SK-N-SH (cell line): Measurements from ENCODE around the gene MED19. TPM values are rescaled to one million over a fixed set of nuclear protein-coding genes. Genes with fewer than 3 reads are reported as not detected.

Source experiments
- CTCF ChIA-PET: fragments of 300-600, 350-600 bp; formaldehyde crosslinking; extraction: SDS; loops from one replicate; lab custom pipeline; 2021; lab: Yijun Ruan, JAX
- POLR2A ChIA-PET: fragments of 350-600 bp; sonication (Branson Sonifier 250); formaldehyde crosslinking; extraction: SDS; loops from one replicate; lab custom pipeline; 2020; ENCODE audit warnings: antibody characterized with exemption, inconsistent platforms; lab: Yijun Ruan, JAX
- DNase-seq: peaks from one replicate; pipeline ENCODE4 v3.0.0; 2012
- H2AFZ ChIP-seq: fragments of 200-600 bp; sonication (generic); 2 replicates; pipeline ENCODE4 v1.8.1; 2016; ENCODE audit warnings: antibody characterized with exemption, mild to moderate bottlenecking, low read depth
- H3F3A ChIP-seq: fragments of 200-600 bp; sonication (generic); replicated peaks from 2 replicates; pipeline ENCODE3; 2016; ENCODE audit warnings: antibody characterized with exemption, mild to moderate bottlenecking; ENCODE audit not compliant: insufficient read depth
- H3K27ac ChIP-seq, 2 experiments: fragments of 200-500 bp in 1 of 2; fragments of 200-600 bp in 1 of 2; sonication (Bioruptor generic) in 1 of 2; sonication (generic), shearing (Covaris generic) in 1 of 2; 2 replicates each; pipeline versions ENCODE4 v1.5.1 to v1.6.1; 2014 to 2016; ENCODE audit warnings: low read depth in 2 of 2, inconsistent platforms in 1 of 2, low read length in 1 of 2, mild to moderate bottlenecking in 1 of 2, mixed read lengths in 1 of 2
- H3K27me3 ChIP-seq: fragments of 200-600 bp; sonication (generic), shearing (Covaris generic); 2 replicates; pipeline ENCODE4 v1.6.1; 2016; ENCODE audit warnings: mixed run types; ENCODE audit not compliant: insufficient read depth
- H3K36me3 ChIP-seq, 2 experiments: fragments of 200-500 bp in 1 of 2; fragments of 200-600 bp in 1 of 2; sonication (Bioruptor generic) in 1 of 2; sonication (generic) in 1 of 2; replicated peaks in 1 of 2; 2 replicates each; pipeline versions ENCODE3 to v1.5.1; 2014 to 2016; ENCODE audit warnings: low read length in 1 of 2, mild to moderate bottlenecking in 1 of 2; ENCODE audit not compliant: insufficient read depth in 2 of 2, control insufficient read depth in 1 of 2
- H3K4me1 ChIP-seq, 2 experiments: fragments of 200-500 bp in 1 of 2; fragments of 200-600 bp in 1 of 2; sonication (Bioruptor generic) in 1 of 2; sonication (generic), shearing (Covaris generic) in 1 of 2; 2 replicates each; pipeline versions ENCODE4 v1.5.1 to v1.6.1; 2014 to 2016; ENCODE audit warnings: low read depth in 1 of 2, low read length in 1 of 2, mixed run types in 1 of 2; ENCODE audit not compliant: insufficient read depth in 2 of 2, control insufficient read depth in 1 of 2
- H3K4me2 ChIP-seq: fragments of 200-600 bp; sonication (generic), shearing (Covaris generic); 2 replicates; pipeline ENCODE4 v1.6.1; 2017; ENCODE audit warnings: mixed run types
- H3K4me3 ChIP-seq, 2 experiments: fragments of 200-500 bp in 1 of 2; fragments of 200-600 bp in 1 of 2; sonication (Bioruptor generic) in 1 of 2; sonication (generic), shearing (Covaris generic) in 1 of 2; 2 replicates each; pipeline versions ENCODE4 v1.5.1 to v1.8.1; 2014 to 2016; ENCODE audit warnings: low read depth in 2 of 2, inconsistent platforms in 1 of 2, low read length in 1 of 2, mild to moderate bottlenecking in 1 of 2, mixed read lengths in 1 of 2, moderate library complexity in 1 of 2
- H3K79me2 ChIP-seq: fragments of 200-600 bp; sonication (generic); 2 replicates; pipeline ENCODE4 v1.8.1; 2017; ENCODE audit warnings: mild to moderate bottlenecking; ENCODE audit not compliant: insufficient read depth
- H3K9ac ChIP-seq: fragments of 200-600 bp; sonication (generic); 2 replicates; pipeline ENCODE4 v1.6.1; 2017; ENCODE audit warnings: mixed run types
- H3K9me2 ChIP-seq: fragments of 200-600 bp; sonication (generic); 2 replicates; pipeline ENCODE4 v1.6.1; 2017; ENCODE audit warnings: mixed run types
- H3K9me3 ChIP-seq: fragments of 200-600 bp; sonication (generic); 2 replicates; pipeline ENCODE4 v1.6.1; 2017; ENCODE audit warnings: mixed run types, mild to moderate bottlenecking, moderate library complexity
- H4K20me1 ChIP-seq: fragments of 200-600 bp; sonication (generic); 2 replicates; pipeline ENCODE4 v1.6.1; 2017; ENCODE audit warnings: mild to moderate bottlenecking, mixed run types; ENCODE audit not compliant: insufficient read depth
- ELF1 ChIP-seq: IDR thresholded peaks from 2 replicates; pipeline ENCODE4 v1.4.0; 2012
- EP300 ChIP-seq, 2 experiments: IDR thresholded peaks; 2 replicates each; pipeline versions ENCODE4 v1.4.0 to v1.6.1; 2012; ENCODE audit warnings: borderline replicate concordance in 1 of 2, low read depth in 1 of 2, low read length in 1 of 2
- FOSL2 ChIP-seq: IDR thresholded peaks from 2 replicates; pipeline ENCODE4 v1.4.0; 2012; ENCODE audit warnings: low read depth, mild to moderate bottlenecking, moderate library complexity, borderline replicate concordance
- GABPA ChIP-seq: IDR thresholded peaks from 2 replicates; pipeline ENCODE4 v1.4.0; 2012; ENCODE audit warnings: low read depth, mild to moderate bottlenecking
- GATA2 ChIP-seq: sonication (generic); formaldehyde crosslinking; IDR thresholded peaks from 2 replicates; pipeline ENCODE4 v1.5.0; 2020; ENCODE audit warnings: mild to moderate bottlenecking, missing genetic modification reagents
- JUND ChIP-seq: IDR thresholded peaks from 2 replicates; pipeline ENCODE4 v1.4.0; 2012
- MXI1 ChIP-seq: IDR thresholded peaks from 2 replicates; pipeline ENCODE4 v1.6.1; 2012; ENCODE audit warnings: mild to moderate bottlenecking, low read depth, low read length, improper control_type of control experiment
- NRF1 ChIP-seq: IDR thresholded peaks from 2 replicates; pipeline ENCODE4 v1.6.1; 2012; ENCODE audit warnings: low read depth, mild to moderate bottlenecking, low read length
- POLR2AphosphoS5 ChIP-seq: IDR thresholded peaks from 2 replicates; pipeline ENCODE4 v1.6.1; 2012; ENCODE audit warnings: low read depth, low read length
- SIN3A ChIP-seq: IDR thresholded peaks from 2 replicates; pipeline ENCODE4 v1.6.1; 2012; ENCODE audit warnings: low read depth, mild to moderate bottlenecking, low read length, moderate library complexity, borderline replicate concordance
- TAF1 ChIP-seq: IDR thresholded peaks from 2 replicates; pipeline ENCODE4 v1.6.1; 2012; ENCODE audit warnings: low read depth, mild to moderate bottlenecking, low read length, moderate library complexity, borderline replicate concordance
- TCF12 ChIP-seq: IDR thresholded peaks from 2 replicates; pipeline ENCODE4 v1.4.0; 2012
- WGBS: methylation state at CpG from one replicate; pipeline ENCODE4 v1.1.6; 2017; ENCODE audit warnings: low lambda C conversion rate; 5-methylcytosine and 5-hydroxymethylcytosine counted together
- polyA plus RNA-seq, 3 experiments: library from polyadenylated mRNA; depleted of rRNA; stranded (reverse); fragments of >200 nt; gene quantifications; 2 replicates each; pipeline ENCODE4 v1.2.3, GENCODE V29; 2012
- TF ChIP-seq, protein P1 (sequence below): IDR thresholded peaks from 2 replicates; pipeline ENCODE4 v1.6.1; 2012; ENCODE audit warnings: mild to moderate bottlenecking, low read depth, low read length, moderate library complexity
- TF ChIP-seq, protein P2 (sequence below): fragments of 200-600 bp; sonication (generic); IDR thresholded peaks from 2 replicates; pipeline ENCODE4 v1.6.1; 2017; ENCODE audit warnings: antibody characterized with exemption, mild to moderate bottlenecking, moderate library complexity
- TF ChIP-seq, protein P3 (sequence below): IDR thresholded peaks from 2 replicates; pipeline ENCODE4 v1.4.0; 2012; ENCODE audit warnings: low read depth, borderline replicate concordance
- TF ChIP-seq, protein P4 (sequence below): IDR thresholded peaks from 2 replicates; pipeline ENCODE4; 2012
- TF ChIP-seq, protein P5 (sequence below): IDR thresholded peaks from 2 replicates; pipeline ENCODE4 v1.4.0; 2012; ENCODE audit warnings: low read depth

Gene MED19
- polyA plus RNA-seq, 1 of the 3 experiments (the other 2 are of a cell fraction), result 38.7 TPM

DNA sequence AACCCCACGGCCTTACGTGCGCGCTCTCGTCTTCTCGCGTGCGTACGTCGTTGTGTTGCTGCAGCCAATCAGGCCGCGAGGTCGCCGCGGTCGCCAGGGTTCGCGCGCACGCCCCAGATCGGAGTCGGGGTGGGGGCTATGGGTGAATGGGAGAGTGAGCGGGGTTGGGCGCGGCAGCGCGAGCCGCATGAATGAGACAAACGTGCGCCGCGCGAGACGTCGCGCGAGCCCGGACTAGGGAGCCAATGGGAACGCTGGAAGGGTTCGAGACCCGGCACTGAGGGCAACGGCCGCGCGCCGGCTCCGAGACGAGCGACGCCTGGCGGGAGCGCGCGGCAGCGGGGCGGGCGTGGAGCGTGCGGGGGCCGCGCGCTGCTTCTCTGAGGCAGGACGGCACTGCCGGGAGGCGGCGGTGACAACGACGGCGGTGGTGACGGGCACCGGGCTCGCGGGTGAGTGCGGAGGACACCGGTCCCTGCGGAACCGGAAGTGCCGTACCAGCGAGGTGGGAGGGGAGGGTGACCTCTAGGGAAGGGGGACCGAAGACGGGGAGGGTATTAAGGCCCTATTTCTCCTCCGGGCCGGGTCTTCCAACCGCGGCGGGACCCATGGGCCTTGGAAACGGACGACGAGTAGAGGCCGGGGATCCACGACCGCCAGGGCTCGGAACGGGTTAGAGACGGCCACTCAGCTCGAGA is 44.1 kb downstream of the MED19 start, which contains the start of gene ZDHHC5 (continued):
- TF ChIP-seq, protein P1, sequence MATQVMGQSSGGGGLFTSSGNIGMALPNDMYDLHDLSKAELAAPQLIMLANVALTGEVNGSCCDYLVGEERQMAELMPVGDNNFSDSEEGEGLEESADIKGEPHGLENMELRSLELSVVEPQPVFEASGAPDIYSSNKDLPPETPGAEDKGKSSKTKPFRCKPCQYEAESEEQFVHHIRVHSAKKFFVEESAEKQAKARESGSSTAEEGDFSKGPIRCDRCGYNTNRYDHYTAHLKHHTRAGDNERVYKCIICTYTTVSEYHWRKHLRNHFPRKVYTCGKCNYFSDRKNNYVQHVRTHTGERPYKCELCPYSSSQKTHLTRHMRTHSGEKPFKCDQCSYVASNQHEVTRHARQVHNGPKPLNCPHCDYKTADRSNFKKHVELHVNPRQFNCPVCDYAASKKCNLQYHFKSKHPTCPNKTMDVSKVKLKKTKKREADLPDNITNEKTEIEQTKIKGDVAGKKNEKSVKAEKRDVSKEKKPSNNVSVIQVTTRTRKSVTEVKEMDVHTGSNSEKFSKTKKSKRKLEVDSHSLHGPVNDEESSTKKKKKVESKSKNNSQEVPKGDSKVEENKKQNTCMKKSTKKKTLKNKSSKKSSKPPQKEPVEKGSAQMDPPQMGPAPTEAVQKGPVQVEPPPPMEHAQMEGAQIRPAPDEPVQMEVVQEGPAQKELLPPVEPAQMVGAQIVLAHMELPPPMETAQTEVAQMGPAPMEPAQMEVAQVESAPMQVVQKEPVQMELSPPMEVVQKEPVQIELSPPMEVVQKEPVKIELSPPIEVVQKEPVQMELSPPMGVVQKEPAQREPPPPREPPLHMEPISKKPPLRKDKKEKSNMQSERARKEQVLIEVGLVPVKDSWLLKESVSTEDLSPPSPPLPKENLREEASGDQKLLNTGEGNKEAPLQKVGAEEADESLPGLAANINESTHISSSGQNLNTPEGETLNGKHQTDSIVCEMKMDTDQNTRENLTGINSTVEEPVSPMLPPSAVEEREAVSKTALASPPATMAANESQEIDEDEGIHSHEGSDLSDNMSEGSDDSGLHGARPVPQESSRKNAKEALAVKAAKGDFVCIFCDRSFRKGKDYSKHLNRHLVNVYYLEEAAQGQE, result no peak
- TF ChIP-seq, protein P2, sequence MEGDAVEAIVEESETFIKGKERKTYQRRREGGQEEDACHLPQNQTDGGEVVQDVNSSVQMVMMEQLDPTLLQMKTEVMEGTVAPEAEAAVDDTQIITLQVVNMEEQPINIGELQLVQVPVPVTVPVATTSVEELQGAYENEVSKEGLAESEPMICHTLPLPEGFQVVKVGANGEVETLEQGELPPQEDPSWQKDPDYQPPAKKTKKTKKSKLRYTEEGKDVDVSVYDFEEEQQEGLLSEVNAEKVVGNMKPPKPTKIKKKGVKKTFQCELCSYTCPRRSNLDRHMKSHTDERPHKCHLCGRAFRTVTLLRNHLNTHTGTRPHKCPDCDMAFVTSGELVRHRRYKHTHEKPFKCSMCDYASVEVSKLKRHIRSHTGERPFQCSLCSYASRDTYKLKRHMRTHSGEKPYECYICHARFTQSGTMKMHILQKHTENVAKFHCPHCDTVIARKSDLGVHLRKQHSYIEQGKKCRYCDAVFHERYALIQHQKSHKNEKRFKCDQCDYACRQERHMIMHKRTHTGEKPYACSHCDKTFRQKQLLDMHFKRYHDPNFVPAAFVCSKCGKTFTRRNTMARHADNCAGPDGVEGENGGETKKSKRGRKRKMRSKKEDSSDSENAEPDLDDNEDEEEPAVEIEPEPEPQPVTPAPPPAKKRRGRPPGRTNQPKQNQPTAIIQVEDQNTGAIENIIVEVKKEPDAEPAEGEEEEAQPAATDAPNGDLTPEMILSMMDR, result peak; percentile 47
- peak; percentile 65 for TF ChIP-seq NRF1
- TF ChIP-seq, protein P3, sequence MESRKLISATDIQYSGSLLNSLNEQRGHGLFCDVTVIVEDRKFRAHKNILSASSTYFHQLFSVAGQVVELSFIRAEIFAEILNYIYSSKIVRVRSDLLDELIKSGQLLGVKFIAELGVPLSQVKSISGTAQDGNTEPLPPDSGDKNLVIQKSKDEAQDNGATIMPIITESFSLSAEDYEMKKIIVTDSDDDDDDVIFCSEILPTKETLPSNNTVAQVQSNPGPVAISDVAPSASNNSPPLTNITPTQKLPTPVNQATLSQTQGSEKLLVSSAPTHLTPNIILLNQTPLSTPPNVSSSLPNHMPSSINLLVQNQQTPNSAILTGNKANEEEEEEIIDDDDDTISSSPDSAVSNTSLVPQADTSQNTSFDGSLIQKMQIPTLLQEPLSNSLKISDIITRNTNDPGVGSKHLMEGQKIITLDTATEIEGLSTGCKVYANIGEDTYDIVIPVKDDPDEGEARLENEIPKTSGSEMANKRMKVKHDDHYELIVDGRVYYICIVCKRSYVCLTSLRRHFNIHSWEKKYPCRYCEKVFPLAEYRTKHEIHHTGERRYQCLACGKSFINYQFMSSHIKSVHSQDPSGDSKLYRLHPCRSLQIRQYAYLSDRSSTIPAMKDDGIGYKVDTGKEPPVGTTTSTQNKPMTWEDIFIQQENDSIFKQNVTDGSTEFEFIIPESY, result peak; percentile 96
- TF ChIP-seq SIN3A, result no peak
- TF ChIP-seq GABPA, result peak; percentile 75

DNA sequence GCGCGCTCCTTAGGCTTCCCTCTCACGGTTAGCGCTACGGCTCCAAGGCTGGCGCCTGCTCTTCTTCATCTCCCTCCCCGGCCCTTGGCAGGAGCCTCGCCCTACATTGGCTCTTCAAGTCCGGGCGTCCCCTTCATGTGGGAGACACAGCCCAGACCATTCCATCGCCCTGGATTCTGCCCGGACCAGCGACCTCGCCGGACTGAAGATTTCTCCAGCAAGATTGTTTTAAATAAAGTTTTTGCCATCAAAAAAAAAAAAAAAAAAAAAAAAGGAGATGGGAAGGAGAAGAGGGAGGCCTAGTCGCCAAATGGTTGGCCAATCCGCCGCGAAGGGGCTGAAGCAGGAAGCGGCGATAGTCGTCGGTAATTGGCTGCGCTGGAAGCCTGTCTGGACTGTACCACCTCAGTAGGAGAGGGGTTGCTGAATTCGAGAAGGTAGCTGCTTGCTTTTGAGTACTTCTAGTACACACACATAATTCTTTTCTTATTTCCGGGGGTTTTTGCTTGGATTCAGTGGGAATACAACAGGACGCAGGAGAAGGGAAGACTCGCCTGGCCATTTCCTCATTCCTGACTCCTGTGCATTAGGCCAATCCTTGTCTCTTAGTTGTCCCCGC is 44.8 kb downstream of the MED19 start:
- Histone ChIP-seq H3K9ac (peak overlapping the region; percentile 87), H3K4me3 (peak overlapping the region; percentile 78 to 85), H3K9me3 (no peaks in the 10 kb centered on the region), H4K20me1 (no peaks in the 10 kb centered on the region), H3K36me3 (peaks cover 4 to 13% of the 10 kb centered on the region in 2 experiments), H3K79me2 (peaks cover 44% of the 10 kb centered on the region), H2AFZ (peak overlapping the region; percentile 83), H3K9me2 (no peaks in the 10 kb centered on the region), H3F3A (no peaks in the 10 kb centered on the region), H3K4me2 (peak overlapping the region; percentile 95), H3K4me1 (peaks cover 9 to 12% of the 10 kb centered on the region in 2 experiments; a peak in 3 of 4 replicates), H3K27me3 (no peaks in the 10 kb centered on the region), H3K27ac (peak overlapping the region; percentile 93 to 97)
- WGBS, result under 1% methylated on average over 25 of the region's 29 CpGs
- peak; percentile 90 for DNase-seq
- ChIA-PET CTCF (interaction anchor here (0.7 to 3.8 kb wide), 7 partner anchors 10 to 316 kb away, joined by 3 to 12 read pairs (median 3); partner anchors contain the start of genes CLP1 and UBE2L6), POLR2A (no interaction called here)
- TF ChIP-seq, protein P4, sequence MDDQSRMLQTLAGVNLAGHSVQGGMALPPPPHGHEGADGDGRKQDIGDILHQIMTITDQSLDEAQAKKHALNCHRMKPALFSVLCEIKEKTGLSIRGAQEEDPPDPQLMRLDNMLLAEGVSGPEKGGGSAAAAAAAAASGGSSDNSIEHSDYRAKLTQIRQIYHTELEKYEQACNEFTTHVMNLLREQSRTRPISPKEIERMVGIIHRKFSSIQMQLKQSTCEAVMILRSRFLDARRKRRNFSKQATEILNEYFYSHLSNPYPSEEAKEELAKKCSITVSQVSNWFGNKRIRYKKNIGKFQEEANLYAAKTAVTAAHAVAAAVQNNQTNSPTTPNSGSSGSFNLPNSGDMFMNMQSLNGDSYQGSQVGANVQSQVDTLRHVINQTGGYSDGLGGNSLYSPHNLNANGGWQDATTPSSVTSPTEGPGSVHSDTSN, result peak; percentile 98
- TF ChIP-seq JUND (peak; percentile 23; the same call in 1 of the 2 replicates), NRF1 (no peak), GABPA (peak; percentile 64), ELF1 (peak; percentile 92), FOSL2 (no peak), TCF12 (no peak), TAF1 (peak; percentile 75), MXI1 (no peak), SIN3A (no peak), EP300 (IDR thresholded peaks at IDR 0.05; ENCODE audit: borderline replicate concordance in 1 of 2, low read depth in 1 of 2, low read length in 1 of 2) (no peak), POLR2AphosphoS5 (peak; percentile 82; the same call in 1 of the 2 replicates), GATA2 (no peak)
- TF ChIP-seq, protein P2, result no peak
- TF ChIP-seq, protein P5, sequence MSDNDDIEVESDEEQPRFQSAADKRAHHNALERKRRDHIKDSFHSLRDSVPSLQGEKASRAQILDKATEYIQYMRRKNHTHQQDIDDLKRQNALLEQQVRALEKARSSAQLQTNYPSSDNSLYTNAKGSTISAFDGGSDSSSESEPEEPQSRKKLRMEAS, result no peak; the same call in 1 of the 2 replicates
